ENCODE measurements around the gene PSTPIP2.

DNA sequence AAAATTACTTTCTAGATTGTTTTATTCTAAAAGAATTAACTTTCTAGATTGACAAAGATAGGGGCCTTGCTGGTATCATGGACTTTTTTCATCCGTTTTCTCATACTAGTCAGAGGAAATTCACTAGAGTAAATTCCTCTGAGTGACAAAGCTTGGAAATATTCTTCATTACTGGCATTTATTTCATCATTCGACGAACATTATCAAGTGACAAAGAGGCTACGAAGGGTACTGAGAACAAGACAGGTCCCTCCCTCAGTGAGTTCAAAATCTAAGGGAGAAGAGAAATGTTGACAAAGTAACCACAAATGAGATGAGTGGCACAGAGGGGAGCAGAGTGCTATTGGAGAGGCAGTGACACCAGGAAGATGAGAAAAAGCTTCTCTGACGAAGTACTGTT is 109.2 kb downstream of the PSTPIP2 start:
- no peak for TF ChIP-seq POLR2A (IDR thresholded peaks at IDR 0.05)
- no peak for TF ChIP-seq CTCF (IDR thresholded peaks at IDR 0.05)
